Panc1 (cell line): ENCODE data around the gene AMFR.

Experiments used
- CTCF ChIP-seq: fragments of 450-650 bp; IDR thresholded peaks from 2 replicates; pipeline ENCODE4 v1.5.1; 2017; ENCODE audit warnings: mild to moderate bottlenecking
- POLR2AphosphoS5 ChIP-seq: IDR thresholded peaks from 2 replicates; pipeline ENCODE4 v1.6.1; 2012; ENCODE audit warnings: mild to moderate bottlenecking, low read depth, low read length, moderate library complexity
- REST ChIP-seq, 2 experiments: IDR thresholded peaks; 2 replicates each; pipeline ENCODE4 v1.6.1; 2011 to 2012; ENCODE audit warnings: low read depth in 2 of 2, control low read depth in 1 of 2, low read length in 1 of 2, mild to moderate bottlenecking in 1 of 2, moderate library complexity in 1 of 2; ENCODE audit not compliant: insufficient read depth in 1 of 2
- SIN3A ChIP-seq: IDR thresholded peaks from 2 replicates; pipeline ENCODE4 v1.6.1; 2012; ENCODE audit warnings: low read depth, mild to moderate bottlenecking, low read length, moderate library complexity, borderline replicate concordance; ENCODE audit not compliant: insufficient read depth
- TCF7L2 ChIP-seq: IDR thresholded peaks from 2 replicates; pipeline ENCODE4 v1.6.1; 2011; ENCODE audit warnings: mild to moderate bottlenecking, low read depth, low read length, inconsistent platforms

- no peak for TF ChIP-seq CTCF
- TF ChIP-seq POLR2AphosphoS5 = no peak
- TF ChIP-seq REST (IDR thresholded peaks at IDR 0.05; ENCODE audit: insufficient read depth in 1 of 2, low read depth in 2 of 2, low read length in 1 of 2) = no peak
- TF ChIP-seq SIN3A = no peak
- no peak for TF ChIP-seq TCF7L2
Measured at GRCh38 chr16:56371660-56371937, 53.7 kb downstream of the AMFR start.
